Measurements from ENCODE around the gene ZNF555.
A peak's percentile ranks its signal among the peaks of the same experiment; 100 is the strongest.

The ZNF555 gene

GRCh38 chr19:2827022-2827421, 14.3 kb upstream of the ZNF555 start:
- no peak for DNase-seq

- no peak for DNase-seq
Measured at GRCh38 chr19:2827840-2828489, 13.3 kb upstream of the ZNF555 start.

- DNase-seq: no peak
Measured at GRCh38 chr19:2834294-2834871, 6.9 kb upstream of the ZNF555 start.

GRCh38 chr19:2837430-2837829, 3.8 kb upstream of the ZNF555 start:
- DNase-seq: no peak

GRCh38 chr19:2841855-2842574, 740 bp downstream of the ZNF555 start:
- DNase-seq: no peak

- no peak for DNase-seq
Measured at GRCh38 chr19:2845107-2845506, 3.8 kb downstream of the ZNF555 start.

GRCh38 chr19:2846180-2846894, 5.1 kb downstream of the ZNF555 start:
- DNase-seq: no peak

- no peak for DNase-seq
Measured at GRCh38 chr19:2847507-2847906, 6.2 kb downstream of the ZNF555 start.

GRCh38 chr19:2848616-2849015, 7.3 kb downstream of the ZNF555 start:
- no peak for DNase-seq

GRCh38 chr19:2850256-2850925, 9.1 kb downstream of the ZNF555 start:
- no peak for DNase-seq

- DNase-seq: no peak
Measured at GRCh38 chr19:2852598-2852997, 11.3 kb downstream of the ZNF555 start.

- DNase-seq: no peak
Measured at GRCh38 chr19:2853015-2853606, 11.8 kb downstream of the ZNF555 start.

- no peak for DNase-seq
Measured at GRCh38 chr19:2854849-2855248, 13.6 kb downstream of the ZNF555 start.

GRCh38 chr19:2856457-2857050, 15.3 kb downstream of the ZNF555 start:
- peak; percentile 53 for DNase-seq

- no peak for DNase-seq
Measured at GRCh38 chr19:2858864-2859263, 17.6 kb downstream of the ZNF555 start.

- no peak for DNase-seq
Measured at GRCh38 chr19:2863816-2864215, 22.5 kb downstream of the ZNF555 start.

- DNase-seq: no peak
Measured at GRCh38 chr19:2865334-2866100, 24.2 kb downstream of the ZNF555 start.

- DNase-seq: no peak
Measured at GRCh38 chr19:2866495-2867024, 25.3 kb downstream of the ZNF555 start.

- DNase-seq: no peak
Measured at GRCh38 chr19:2867025-2867991, 26.0 kb downstream of the ZNF555 start, which contains the start of gene ZNF556. Gene ZNF556, plus strand, starts transcription at chr19:2867335. Its CDS starts 87 bp downstream, at chr19:2867422.

GRCh38 chr19:2869618-2870017, 28.3 kb downstream of the ZNF555 start:
- DNase-seq: no peak
